DLD1 (cell line): Measurements from ENCODE around the gene HDAC4.

Experiments used
- in situ Hi-C: cut with HindIII; loops from 2 replicates; pipeline ENCODE4 v1.10.0; 2017; ENCODE audit warnings: low sequenced_read_pairs

Gene HDAC4

DNA sequence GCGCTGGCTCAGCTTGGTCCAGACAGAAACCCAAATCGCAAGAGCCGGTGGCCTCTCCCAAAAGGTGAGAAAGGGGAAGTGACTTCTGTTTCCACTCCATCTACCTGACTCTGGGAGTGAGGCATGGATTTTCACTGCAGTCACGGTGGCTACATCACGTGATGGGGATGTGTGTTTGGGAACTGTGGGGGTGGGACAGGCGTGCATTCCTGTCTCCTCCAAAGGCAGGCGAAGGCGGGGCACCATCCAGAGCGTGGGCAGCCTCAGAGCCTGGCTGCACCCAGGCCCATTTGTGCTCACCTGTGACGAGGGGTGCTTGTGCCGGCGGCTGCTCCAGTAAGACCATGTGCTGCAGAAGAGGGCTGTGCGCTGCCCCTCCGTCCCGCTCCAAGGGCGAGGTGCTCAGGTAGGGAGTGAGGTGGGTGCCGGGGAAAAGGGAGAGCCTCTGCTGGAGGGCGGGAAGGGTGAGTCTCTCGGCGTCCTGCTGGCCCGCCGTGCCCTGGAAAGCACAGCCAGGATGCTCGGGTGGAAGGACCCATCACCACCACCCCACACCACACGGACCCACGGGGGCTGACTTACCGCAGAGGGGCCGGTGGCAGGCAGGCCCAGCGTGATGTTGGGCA, 266.8 kb downstream of the HDAC4 start:
- in situ Hi-C loops: no loop called here

DNA sequence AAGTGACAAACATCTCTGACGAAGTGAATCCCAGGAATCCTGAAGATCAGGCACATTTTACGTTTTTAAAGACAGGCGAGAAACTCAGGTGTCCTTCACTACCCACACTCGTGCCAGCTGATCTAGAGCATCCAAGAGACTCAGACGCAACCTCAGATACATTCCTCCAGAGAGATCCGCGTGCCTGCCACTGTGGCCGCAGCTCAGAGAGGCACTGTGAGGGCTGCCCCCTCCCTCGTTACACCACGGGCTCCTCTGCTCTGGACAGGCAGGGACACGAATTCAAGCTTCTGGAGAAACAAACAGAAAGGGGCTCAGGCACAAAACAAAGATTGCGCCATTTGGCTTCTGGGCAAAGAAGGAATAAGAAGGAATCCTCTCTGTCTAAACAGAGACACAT, 268.0 kb downstream of the HDAC4 start:
- in situ Hi-C loops: no loop called here

DNA sequence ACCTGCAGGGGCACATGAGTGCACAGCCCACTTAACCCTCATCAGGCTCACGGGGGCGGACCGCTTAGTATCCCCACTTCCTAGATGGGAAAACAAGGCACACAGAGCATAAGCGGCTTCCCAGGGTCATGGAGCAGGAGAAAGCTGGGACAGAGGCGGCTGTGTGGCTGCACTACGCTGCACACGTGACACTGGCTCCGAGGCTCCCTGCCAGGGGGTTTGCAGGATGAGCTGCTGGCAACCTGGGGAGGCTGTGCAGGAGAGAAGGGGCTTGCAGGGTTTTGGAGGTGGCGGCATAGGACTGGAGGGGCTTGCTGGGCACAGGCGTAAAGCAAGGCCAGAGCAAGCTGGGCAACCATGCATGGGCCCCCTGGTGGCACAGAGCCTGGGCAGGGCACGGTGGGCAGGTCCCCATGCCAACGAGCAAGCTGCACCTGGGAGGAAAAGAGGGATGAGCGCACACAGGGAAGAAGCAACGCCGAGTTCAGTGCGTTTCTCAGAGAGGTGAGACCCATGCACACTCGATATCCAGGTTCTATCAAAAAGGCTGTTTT, 268.6 kb downstream of the HDAC4 start:
- in situ Hi-C loops: no loop called here

DNA sequence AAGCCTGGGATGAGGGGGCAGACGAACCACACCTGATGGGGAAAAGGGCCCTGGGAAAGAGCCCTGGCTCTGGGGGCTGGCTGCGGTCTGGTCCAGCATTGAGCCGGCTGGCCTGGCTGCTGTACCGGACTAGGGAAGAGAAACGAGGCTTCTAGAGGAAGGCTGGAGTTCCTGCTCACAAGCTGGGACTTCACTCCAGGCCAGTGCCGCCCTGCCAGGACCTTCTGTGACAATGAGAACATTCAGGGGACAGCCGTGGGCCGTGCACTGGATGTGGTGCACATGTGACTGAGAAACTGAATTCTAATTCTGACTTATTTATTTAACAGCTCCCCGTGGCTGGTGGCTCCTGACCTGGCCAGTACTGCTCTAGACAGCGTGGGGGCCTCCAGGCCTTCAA, 269.3 kb downstream of the HDAC4 start:
- in situ Hi-C loops: no loop called here

DNA sequence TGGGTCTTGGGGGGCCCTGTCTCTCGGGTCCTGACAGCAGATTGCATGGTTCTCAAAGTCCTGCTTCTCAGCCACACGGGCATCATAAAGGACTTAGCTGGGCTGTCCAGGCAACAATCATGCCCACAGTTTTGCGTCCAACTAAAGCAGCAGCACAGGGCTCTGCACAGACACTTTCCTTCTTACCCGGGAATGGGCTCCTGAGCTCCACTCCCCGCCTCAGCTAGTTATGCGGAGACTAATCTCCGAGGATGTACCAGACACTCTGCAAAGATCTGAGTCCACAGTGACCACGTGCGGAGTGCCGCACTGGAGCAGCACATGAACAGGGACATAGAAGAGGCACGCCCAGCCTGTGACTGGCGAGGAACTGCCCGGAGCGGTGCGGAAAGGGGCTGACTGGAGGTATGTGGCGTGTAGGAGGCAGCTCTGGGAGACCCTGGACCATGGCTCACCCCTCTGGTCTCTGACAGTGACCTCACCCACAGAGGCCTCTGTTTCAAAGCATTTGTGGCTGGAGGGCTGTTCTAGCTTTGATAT, 270.0 kb downstream of the HDAC4 start:
- in situ Hi-C loops: no loop called here

DNA sequence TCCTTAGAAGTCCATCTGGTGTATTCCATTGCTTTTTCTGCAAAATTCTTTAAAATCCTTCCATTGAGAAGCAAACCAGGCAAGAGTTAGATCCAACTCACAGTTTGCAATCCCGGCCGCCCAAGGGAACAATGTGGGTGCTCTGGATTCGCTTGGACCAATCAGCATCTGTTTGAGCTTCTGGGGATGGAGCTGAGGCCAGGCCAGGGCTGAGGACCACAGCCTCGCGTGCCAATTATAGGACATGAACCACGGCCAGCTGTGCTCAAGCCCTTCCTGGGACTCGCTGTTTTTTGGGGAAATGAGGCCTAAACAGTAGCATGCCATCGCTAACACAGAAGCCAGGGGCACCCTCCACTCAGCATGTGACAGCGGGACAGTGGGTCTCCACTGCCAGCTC, 270.8 kb downstream of the HDAC4 start:
- in situ Hi-C loops: no loop called here

DNA sequence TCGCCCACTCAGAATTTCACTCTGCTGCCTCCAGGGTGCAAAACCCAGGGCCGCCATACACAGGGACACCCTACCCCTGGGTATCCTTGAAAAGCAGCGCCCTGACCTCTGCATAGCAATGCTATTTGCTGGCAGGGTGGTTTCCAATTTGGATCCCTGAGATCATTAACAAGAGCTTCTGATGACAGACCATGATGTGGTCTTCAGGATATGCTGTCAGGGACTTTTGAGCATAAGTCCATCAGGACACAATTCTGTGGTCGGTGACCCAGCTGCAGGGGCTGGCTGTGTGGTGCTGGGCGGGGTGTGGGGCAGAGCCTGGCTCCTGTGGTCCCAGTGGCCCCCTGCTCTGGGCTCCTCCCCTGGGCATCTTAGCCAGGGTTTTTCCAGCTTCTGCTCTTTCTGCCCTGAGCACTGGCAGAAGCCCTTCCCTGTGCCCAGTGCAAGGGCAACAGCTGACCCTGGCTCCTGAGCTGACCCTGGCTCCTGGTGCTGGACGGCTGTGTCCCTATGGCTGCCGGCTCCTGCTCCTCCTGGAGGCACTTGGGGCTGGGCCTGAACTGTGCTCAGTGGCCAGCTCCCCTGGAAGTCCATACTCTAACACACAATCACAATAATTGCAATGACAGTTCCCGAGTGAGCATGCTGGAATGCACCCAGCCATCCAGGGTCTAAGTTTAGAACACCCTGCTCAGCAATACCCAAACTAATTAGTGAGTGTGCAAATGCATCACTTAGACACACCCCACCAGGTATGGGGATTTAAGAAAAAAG, 271.5 kb downstream of the HDAC4 start:
- in situ Hi-C loops: no loop called here

DNA sequence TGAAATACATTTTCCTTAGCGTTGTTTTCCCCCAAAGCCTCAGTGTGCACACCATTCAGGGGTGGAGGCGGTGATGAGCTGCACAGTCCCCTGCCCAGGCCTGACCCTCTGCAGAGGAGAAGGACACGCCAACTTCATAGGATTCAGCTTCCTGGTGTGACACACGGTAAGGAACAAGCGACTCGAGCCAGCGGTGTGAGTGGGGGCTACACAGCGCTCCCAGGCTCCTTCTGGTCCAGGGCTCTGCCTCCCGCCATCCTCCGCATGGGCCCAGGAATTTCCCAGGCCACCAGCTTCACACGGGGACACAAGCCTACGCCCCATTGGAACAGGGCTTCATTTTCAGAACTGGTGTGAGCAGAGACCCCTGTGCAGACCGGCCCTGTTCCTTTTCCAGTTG, 272.1 kb downstream of the HDAC4 start:
- in situ Hi-C loops: no loop called here

DNA sequence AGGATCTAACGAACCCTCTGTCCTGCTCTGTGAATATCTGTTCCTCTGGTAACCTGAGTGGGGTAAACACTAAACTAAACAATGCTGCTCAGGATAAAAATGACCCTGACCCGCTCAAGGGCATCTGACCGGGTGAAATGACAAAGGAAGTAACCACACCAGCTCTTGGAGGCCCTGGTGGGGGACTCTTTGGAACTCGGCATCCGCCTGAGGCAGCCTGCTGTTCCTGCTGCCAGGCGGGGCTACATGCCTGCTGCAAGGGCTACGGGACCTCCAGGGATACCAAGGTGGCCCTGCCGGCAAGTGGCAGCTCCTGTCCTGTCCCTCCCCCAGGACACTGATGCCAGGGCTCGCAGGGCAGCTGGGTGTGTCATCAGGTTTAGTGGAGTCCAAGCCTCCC, 273.3 kb downstream of the HDAC4 start:
- in situ Hi-C loops: no loop called here

DNA sequence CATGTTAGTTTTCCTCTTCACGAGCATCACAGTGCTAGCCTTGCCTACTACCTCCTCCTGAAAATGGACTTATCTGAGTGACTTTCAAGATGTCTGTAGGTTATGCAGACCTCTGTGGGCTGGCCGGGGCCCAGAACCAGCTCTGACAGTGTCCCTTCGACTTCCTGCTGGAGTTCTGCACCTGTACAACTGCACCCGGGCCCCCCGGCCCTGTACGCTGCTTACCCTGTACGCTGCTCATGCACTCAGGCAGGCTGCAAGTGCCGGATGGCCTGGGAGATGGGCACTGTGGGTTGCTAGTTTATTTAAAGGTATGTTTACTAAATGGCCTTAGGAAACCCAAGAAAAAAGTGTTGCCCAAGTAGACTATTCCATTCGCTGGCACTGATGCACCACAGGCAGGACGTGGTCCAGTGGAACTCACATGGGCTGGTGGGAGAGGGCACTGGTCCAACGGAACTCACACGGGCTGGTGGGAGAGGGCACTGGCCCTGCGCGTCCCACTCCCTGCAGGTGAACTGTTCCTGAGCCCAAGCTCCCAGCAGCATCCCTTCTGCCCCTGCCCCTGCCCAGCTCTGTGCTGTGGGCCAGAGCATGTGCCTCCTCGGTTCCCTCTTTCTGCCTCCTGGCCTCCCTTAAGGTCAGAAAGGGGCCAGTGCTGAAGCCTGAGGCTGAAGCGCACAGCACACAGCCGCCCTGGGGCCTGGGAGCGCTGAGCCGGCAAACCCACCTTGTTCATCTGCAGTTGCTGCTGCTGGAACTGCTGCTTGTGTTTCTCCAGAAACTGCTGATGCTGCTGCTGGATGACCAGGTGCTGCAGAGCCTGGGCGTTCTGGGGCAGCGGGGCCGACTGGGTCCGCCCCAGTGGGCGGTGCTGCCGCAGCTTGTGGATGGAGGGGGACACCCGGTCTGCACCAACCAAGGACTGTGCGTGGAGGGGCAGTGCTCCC, 274.8 kb downstream of the HDAC4 start:
- in situ Hi-C loops: no loop called here

DNA sequence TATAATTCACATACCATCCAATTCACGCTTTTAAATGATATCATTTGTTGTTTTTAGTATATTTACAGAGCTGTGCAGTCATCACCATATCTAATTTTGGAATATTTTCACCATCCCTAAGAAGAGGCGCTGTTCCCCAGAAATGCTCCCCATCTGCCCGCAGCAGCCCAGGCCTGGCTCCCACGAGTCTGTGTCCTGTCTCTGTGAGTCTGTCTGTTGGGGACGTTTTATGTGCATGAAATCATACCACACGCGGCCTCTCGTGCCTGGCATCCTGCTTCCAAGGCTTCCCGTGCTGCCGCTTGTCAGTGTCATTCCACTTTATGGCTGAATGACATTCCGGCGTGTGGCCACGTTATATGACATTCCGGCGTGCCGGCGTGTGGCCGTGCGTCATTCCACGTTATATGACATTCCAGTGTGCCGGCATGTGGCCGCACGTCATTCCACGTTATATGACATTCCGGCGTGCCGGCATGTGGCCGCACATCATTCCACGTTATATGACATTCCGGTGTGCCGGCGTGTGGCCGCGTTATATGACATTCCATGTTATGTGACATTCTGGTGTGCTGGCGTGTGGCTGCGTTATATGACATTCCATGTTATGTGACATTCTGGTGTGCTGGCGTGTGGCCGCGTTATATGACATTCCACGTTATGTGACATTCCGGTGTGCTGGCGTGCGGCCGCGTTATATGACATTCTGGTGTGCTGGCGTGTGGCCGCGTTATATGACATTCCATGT, 276.5 kb downstream of the HDAC4 start:
- in situ Hi-C loops: no loop called here

DNA sequence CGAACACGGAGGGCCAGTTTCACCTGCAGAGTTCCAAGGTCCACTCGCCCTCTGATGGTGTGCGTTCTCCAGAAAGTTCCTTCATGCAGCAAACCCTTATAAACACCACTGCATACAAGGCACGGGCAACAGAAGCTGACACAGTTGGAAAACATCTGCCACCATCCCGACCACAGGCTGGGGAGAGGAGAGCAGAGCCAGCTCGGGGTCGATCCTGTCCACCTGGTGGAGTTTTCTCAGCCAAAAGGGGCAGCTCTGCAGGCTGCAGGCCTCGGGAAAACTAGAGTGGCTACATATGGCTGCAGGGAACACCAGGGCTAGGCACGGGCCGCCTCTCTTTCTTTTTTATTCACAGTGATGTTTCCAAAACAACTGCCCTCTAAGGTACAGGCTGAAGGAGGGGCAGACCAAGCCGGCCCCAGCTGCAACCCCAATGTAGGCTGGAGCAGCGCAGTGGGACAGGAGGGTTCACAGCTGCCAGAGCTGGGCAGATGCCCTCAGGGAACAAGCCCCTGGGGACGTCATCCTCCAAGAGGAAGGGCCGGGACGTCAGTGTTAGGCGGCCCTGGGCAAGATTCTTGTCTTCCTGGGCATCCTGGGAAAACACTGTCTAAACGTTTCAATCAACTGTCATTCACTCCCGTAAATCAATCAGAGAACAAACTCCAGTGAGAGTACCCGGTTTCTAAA, 278.3 kb downstream of the HDAC4 start:
- in situ Hi-C loops: no loop called here

DNA sequence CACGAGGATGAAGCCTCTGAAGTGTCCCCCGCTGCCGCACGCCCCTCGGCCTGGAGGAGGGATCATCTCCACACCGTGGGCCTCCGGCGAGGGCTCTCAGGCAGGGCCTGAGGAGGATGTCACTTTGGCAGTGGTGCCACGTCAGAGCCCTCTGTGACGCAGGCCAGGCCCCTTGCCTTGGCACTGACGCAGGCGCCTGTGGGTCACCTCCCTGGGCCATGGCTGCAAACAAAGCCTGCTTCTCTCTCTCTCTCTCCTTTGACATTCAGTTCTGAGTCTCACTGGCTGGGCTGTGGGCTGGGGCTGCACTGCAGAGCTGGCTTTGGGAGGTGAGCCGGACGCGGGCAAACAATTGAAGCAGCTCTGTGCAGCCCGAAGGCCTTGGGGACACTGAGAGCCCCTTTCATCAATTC, 279.2 kb downstream of the HDAC4 start:
- in situ Hi-C loops: no loop called here

DNA sequence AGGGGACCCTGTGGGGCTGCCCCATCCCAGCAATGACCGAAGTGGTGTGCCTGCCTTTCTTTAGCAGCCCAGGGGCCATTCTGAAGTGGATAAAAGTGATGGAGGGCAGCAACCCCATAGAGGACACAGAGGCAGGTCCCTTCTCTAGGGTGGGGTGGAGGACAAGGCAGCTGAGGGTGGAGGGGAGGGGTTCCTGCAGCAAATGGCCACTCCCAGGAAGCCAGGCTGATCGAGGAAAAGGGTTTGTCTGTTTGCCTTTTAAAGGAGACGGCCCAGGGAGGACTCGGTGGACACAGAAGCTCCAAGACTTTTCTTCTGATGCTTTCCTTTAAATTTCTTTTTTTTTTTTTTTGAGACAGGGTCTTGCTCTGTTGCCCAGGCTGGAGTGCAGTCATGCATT, 280.2 kb downstream of the HDAC4 start:
- in situ Hi-C loops: no loop called here

DNA sequence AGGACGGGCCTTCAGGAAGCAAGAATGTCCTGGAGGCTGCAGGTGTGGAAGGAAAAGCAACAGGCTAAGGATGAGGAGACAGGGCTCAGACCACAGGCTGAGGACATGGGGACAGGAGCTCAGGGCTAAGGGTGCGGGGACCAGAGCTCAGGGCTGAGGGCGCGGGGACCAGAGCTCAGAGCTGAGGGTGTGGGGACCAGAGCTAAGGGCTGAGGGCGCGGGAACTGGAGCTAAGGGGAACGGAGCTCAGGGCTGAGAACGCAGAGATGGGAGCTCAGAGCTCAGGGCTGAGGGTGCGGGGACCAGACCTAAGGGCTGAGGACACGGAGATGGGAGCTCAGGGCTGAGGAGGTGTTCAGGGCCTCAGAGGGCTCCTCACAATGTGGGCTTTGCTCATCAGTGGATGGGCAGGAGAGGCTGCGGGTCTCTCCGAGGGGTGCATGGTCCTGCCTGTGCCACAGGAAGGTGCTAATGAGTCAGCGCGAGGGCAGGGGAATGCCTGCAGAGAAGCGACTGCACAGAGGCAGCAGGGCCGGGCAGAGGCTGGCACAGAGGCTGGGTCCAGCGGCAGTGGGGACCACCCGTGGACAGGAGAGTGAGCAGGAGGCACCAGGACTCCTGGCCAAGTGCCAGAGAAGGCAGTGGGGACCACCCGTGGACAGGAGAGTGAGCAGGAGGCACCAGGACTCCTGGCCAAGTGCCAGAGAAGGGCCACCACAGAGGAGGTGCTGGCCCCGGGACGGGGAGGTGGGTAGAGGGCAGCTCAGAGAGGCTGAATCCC, 281.3 kb downstream of the HDAC4 start:
- in situ Hi-C loops: no loop called here

DNA sequence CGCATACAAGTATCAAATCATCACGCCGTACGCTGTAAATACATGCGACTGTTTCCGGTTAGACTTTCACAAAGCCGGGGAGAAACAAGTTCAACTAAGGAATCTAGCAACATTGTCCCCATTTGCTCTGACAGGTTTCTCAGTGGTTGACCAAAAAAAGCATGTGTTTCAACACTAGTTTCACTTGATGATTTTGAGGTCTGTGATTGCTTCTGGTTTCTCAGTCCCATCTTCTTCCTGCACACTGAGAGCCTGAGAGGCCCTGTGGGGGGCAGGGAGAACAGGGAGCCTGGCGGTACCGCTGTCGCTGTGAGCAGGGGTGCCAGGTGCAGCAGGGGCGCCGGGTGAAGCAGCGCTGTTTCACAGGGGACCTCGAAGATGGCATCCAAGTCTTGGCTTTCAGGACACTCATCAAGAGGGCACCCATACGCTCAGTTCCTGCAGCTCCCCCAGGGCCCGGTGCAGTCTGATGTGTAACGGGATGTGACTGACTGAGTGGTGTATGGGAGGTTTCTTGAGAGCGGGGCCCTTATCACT, 282.1 kb downstream of the HDAC4 start:
- in situ Hi-C loops: no loop called here

DNA sequence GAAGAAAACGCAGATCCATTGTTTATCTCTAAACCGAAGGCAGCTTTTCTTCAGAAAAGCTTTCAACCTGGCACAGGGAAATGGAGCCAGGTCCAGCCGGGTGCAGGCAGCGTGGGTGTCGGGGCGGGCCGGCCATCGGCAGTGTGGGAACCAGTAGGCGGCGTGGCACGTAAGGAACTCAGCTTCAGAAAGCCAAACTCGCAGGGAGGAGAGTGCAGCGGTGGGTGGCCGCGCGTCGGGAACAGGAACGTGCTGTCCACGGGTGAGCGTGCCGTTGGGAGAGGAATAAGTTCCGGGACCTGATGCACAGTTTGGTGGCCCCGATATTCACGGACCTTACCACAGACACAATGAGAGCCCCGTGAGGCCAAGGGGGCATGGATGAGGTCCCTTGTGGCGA, 282.6 kb downstream of the HDAC4 start:
- in situ Hi-C loops: no loop called here

DNA sequence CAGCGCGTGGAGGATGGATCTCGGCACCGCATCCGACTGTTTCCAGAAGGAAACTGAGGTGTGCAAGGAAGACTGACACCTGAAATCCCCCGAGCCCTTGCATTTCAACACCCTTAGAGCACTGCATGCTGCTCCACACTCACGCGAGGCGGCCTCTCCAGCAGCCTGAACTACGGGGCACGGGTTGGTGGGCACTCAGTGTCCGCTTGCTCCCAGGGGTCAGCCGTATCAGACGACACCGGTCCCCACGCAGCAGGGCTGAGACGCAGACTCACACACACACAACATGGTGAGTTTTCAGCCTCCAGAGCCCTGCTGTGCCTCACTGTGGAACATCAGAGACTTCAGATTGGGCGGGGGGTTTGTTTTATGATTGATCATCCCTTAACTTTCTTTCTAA, 283.0 kb downstream of the HDAC4 start:
- in situ Hi-C loops: no loop called here
